MCF 10A (cell line): ENCODE data around the gene PLEKHM3. TPM values are rescaled to one million over a fixed set of nuclear protein-coding genes. Genes with fewer than 3 reads are reported as not detected.

Experiments used
- BruUV-seq: library from RNA; stranded (reverse); fragments of 400-500 nt; replicated peaks from 2 replicates; lab custom pipeline; 2021; lab: Mats Ljungman, UMichigan
- CTCF ChIA-PET: fragments of 300-600 bp; sonication (Branson Sonifier 250); formaldehyde crosslinking; extraction: SDS; loops from one replicate; lab custom pipeline; 2021; ENCODE audit warnings: antibody characterized with exemption, inconsistent platforms; lab: Yijun Ruan, JAX
- POLR2A ChIA-PET: fragments of 300-600, 350-650 bp; sonication (Branson Sonifier 250); formaldehyde crosslinking; extraction: SDS; loops from one replicate; lab custom pipeline; 2020; ENCODE audit warnings: antibody characterized with exemption, inconsistent platforms; lab: Yijun Ruan, JAX
- DNase-seq: peaks from one replicate; pipeline ENCODE4 v3.0.0-alpha.2; 2018; ENCODE audit not compliant: unreplicated experiment
- H3K27ac Mint-ChIP-seq: one replicate; pipeline ENCODE4 v1.8.0; 2022; ENCODE audit warnings: mild to moderate bottlenecking, low read depth, mixed read lengths; ENCODE audit not compliant: unreplicated experiment
- H3K27me3 Mint-ChIP-seq: one replicate; pipeline ENCODE4 v1.8.0; 2022; ENCODE audit warnings: mixed read lengths; ENCODE audit not compliant: insufficient read depth, unreplicated experiment
- H3K36me3 Mint-ChIP-seq: one replicate; pipeline ENCODE4 v1.8.0; 2022; ENCODE audit warnings: mild to moderate bottlenecking, moderate library complexity, mixed read lengths; ENCODE audit not compliant: insufficient read depth, unreplicated experiment
- H3K4me1 Mint-ChIP-seq: one replicate; pipeline ENCODE4 v1.8.0; 2022; ENCODE audit warnings: mixed read lengths; ENCODE audit not compliant: insufficient read depth, unreplicated experiment
- H3K4me3 Mint-ChIP-seq: one replicate; pipeline ENCODE4 v1.8.0; 2022; ENCODE audit warnings: mild to moderate bottlenecking, moderate library complexity, mixed read lengths; ENCODE audit not compliant: unreplicated experiment
- H3K9me3 Mint-ChIP-seq: one replicate; pipeline ENCODE4 v1.8.0; 2022; ENCODE audit warnings: mixed read lengths; ENCODE audit not compliant: unreplicated experiment
- CTCF ChIP-seq: fragments of 200-600 bp; IDR thresholded peaks from one replicate; pipeline ENCODE4 v1.8.0; 2022; ENCODE audit warnings: antibody characterized with exemption, mild to moderate bottlenecking; ENCODE audit not compliant: unreplicated experiment
- intact Hi-C: fragments of 100-400 bp; cut with micrococcal nuclease; formaldehyde crosslinking; loops from 2 replicates; pipeline ENCODE4 v1.14.1; 2022
- total RNA-seq: library from RNA; stranded (reverse); gene quantifications from 2 replicates; pipeline ENCODE4 v1.2.3, GENCODE V29; 2022

Gene PLEKHM3
- total RNA-seq, 1 experiment from 2014 or later: 5.4 TPM

GRCh38 chr2:207944334-207944733, 81.0 kb downstream of the PLEKHM3 start:
- H3K27me3 Mint-ChIP-seq: no peaks in the 10 kb centered on the region
- H3K4me3 Mint-ChIP-seq: no peak overlapping the region
- ChIA-PET POLR2A (no interaction called here), CTCF (interaction anchor here (0.7 kb wide), 1 partner anchor 28 kb away, joined by 3 read pairs; no protein-coding TSS in a partner anchor)
- H3K36me3 Mint-ChIP-seq: no peaks in the 10 kb centered on the region
- H3K9me3 Mint-ChIP-seq: no peaks in the 10 kb centered on the region
- intact Hi-C loops: no loop called here
- H3K4me1 Mint-ChIP-seq: peaks cover 6% of the 10 kb centered on the region
- no TSS peak for BruUV-seq
- TF ChIP-seq CTCF: no peak
- H3K27ac Mint-ChIP-seq: no peak overlapping the region
- DNase-seq: no peak

- H3K27me3 Mint-ChIP-seq: no peaks in the 10 kb centered on the region
- CTCF ChIA-PET: interaction anchor here (0.6 to 0.9 kb wide), 3 partner anchors 32 to 89 kb away, joined by 3 to 4 read pairs (median 4); no protein-coding TSS in a partner anchor
- H3K9me3 Mint-ChIP-seq: no peaks in the 10 kb centered on the region
- intact Hi-C loops: no loop called here
- BruUV-seq: no TSS peak
- peak; percentile 2 for DNase-seq
- POLR2A ChIA-PET: no interaction called here
- no peak for TF ChIP-seq CTCF
- H3K4me1 Mint-ChIP-seq: peaks cover 10% of the 10 kb centered on the region
- no peak overlapping the region for H3K4me3 Mint-ChIP-seq
- no peak overlapping the region for H3K27ac Mint-ChIP-seq
- H3K36me3 Mint-ChIP-seq: no peaks in the 10 kb centered on the region
These were observed 85.8 kb downstream of the PLEKHM3 start for GRCh38 chr2:207939342-207940108.

DNA sequence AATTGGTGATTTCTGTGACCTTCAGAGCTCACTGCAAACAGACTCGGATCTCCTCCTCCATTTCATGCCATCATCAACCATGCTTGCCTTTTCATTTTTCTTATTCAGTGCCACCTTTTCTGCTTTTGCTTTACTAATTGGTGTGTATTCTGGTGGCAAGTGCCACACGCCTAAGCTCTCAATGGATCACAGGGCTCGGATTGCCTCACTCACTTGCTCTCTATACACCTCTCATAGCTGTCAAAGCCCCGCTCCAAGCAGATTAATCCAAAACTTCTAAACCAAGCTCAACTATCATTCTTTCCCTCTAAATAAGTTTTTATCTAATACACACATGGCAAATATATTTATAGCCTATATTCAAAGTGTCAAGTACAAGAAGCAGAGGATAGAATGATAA, 86.4 kb downstream of the PLEKHM3 start:
- CTCF ChIA-PET: interaction anchor here (0.7 to 0.9 kb wide), 2 partner anchors 33 to 61 kb away, joined by 3 to 4 read pairs; no protein-coding TSS in a partner anchor
- intact Hi-C loops: no loop called here
- DNase-seq: no peak
- no peak overlapping the region for H3K27ac Mint-ChIP-seq
- BruUV-seq: no TSS peak
- peaks cover 10% of the 10 kb centered on the region for H3K4me1 Mint-ChIP-seq
- no peaks in the 10 kb centered on the region for H3K36me3 Mint-ChIP-seq
- H3K27me3 Mint-ChIP-seq: no peaks in the 10 kb centered on the region
- POLR2A ChIA-PET: no interaction called here
- no peak overlapping the region for H3K4me3 Mint-ChIP-seq
- no peaks in the 10 kb centered on the region for H3K9me3 Mint-ChIP-seq
- no peak for TF ChIP-seq CTCF

- DNase-seq: no peak
- ChIA-PET CTCF (interaction anchor here (0.5 to 0.7 kb wide), 2 partner anchors 61 to 191 kb away, joined by 3 to 4 read pairs; no protein-coding TSS in a partner anchor), POLR2A (interaction anchor here (0.8 kb wide), 1 partner anchor 15 kb away, joined by 3 read pairs; no protein-coding TSS in a partner anchor)
- Mint-ChIP-seq H3K4me1 (peaks cover 10% of the 10 kb centered on the region), H3K27me3 (no peaks in the 10 kb centered on the region), H3K36me3 (no peaks in the 10 kb centered on the region), H3K27ac (no peak overlapping the region), H3K9me3 (no peaks in the 10 kb centered on the region), H3K4me3 (no peak overlapping the region)
- BruUV-seq: no TSS peak
- no peak for TF ChIP-seq CTCF
- intact Hi-C loops: no loop called here
These were observed 86.9 kb downstream of the PLEKHM3 start for GRCh38 chr2:207938415-207938814.
